Right lobe of liver (tissue), 6 donors: ENCODE measurements around the gene UBAP1L. TPM values are rescaled to one million over a fixed set of nuclear protein-coding genes. Genes with fewer than 3 reads are reported as not detected.

Source experiments
- ATAC-seq, 4 donors: fragments of 200-7000 bp; cut with Tn5 transposase; one replicate each; pipeline ENCODE4 v1.9.1; 2020; ENCODE audit warnings: mild to moderate bottlenecking in 4 of 4, moderate library complexity in 4 of 4
- DNase-seq, 3 donors: peaks; one replicate each; pipeline ENCODE4 v3.0.0-alpha.2; 2020
- H3K27ac ChIP-seq, 3 donors: fragments of 200-600 bp; one replicate each; pipeline ENCODE4 v1.8.0; 2022
- H3K27me3 ChIP-seq, 2 donors: fragments of 200-600 bp; one replicate each; pipeline ENCODE4 v1.8.0; 2022
- H3K36me3 ChIP-seq, 4 donors: fragments of 200-600 bp; sonication (generic) in 1 of 4; one replicate each; pipeline versions ENCODE4 v1.5.1 to v1.8.0; 2017 to 2022; ENCODE audit warnings: control low read depth in 1 of 4
- H3K4me1 ChIP-seq, 4 donors: fragments of 200-600 bp; sonication (generic) in 1 of 4; one replicate each; pipeline versions ENCODE4 v1.5.1 to v1.8.0; 2017 to 2022; ENCODE audit warnings: control low read depth in 1 of 4
- H3K4me3 ChIP-seq, 3 donors: fragments of 200-600 bp; one replicate each; pipeline ENCODE4 v1.8.0; 2022
- H3K9me3 ChIP-seq, 4 donors: fragments of 200-600 bp; sonication (generic) in 1 of 4; one replicate each; pipeline versions ENCODE4 v1.5.1 to v1.8.0; 2017 to 2022; ENCODE audit warnings: control low read depth in 1 of 4
- CTCF ChIP-seq, 4 donors: fragments of 200-600 bp in 3 of 4; fragments of 450-650 bp in 1 of 4; IDR thresholded peaks; one replicate each; pipeline versions ENCODE4 v1.5.1 to v1.8.0; 2016 to 2022; ENCODE audit warnings: antibody characterized with exemption in 4 of 4, mild to moderate bottlenecking in 2 of 4
- POLR2A ChIP-seq: fragments of 450-650 bp; IDR thresholded peaks from one replicate; pipeline ENCODE4 v1.6.1; 2017; ENCODE audit warnings: antibody characterized with exemption, mild to moderate bottlenecking
- WGBS: methylation state at CpG from one replicate; pipeline ENCODE4 v1.1.6; 2018; ENCODE audit warnings: low coverage, low lambda C conversion rate; ENCODE audit not compliant: insufficient coverage; ENCODE audit errors: missing lambda C conversion rate; 5-methylcytosine and 5-hydroxymethylcytosine counted together
- intact Hi-C, 2 donors: fragments of 100-400 bp; cut with DNase I; formaldehyde crosslinking; loops; one replicate each; pipeline versions ENCODE4 v1.11.2 to v1.14.1; 2022
- total RNA-seq, 6 experiments: library from RNA; depleted of rRNA in 2 of 6; stranded (reverse); fragments of >200 nt in 2 of 6; fragmentation: NEBNext Ultra II Directional in 3 of 6; extraction: Animal tissue kit (Norgen Biotek cat#: 25700) in 3 of 6; gene quantifications; one replicate each; pipeline versions ENCODE4 v1.1.0 to v1.2.4, GENCODE V29; 2016 to 2023
- donor health status: DM: no; HTN: yes; CAD: no.
- donor health status: DM: no; HTN: no; CAD: no.
- donor health status: DM: no; HTN: no; CAD: no.
- donor health status: DM: no; HTN: yes; CAD: no.
- donor health status: DM: no; HTN: yes; CAD: no.

Gene UBAP1L
- total RNA-seq, 6 experiments from 2014 or later, result 1.6 to 5.9 (median 3.0) TPM

GRCh38 chr15:65084500-65085206 lies 30.3 kb downstream of the UBAP1L start:
- Histone ChIP-seq H3K27ac (peak overlapping the region in 2 of 3 donors; percentile 7 to 99), H3K27me3 (no peaks in the 10 kb centered on the region), H3K36me3 (no peaks in the 10 kb centered on the region), H3K4me1 (peaks cover 0 to 59% (median 13%) of the 10 kb centered on the region in 4 donors), H3K9me3 (no peaks in the 10 kb centered on the region), H3K4me3 (no peak overlapping the region)
- DNase-seq (peak in 2 of 3 donors; percentile 64 to 80), ATAC-seq (peak; percentile 14 to 59 (median 27))
- intact Hi-C loops, result no loop called here
- WGBS, result 55% methylated on average over 4 of the region's 7 CpGs
- TF ChIP-seq POLR2A, result no peak
- no peak for TF ChIP-seq CTCF (IDR thresholded peaks at IDR 0.05)

GRCh38 chr15:65083262-65083701 lies 31.7 kb downstream of the UBAP1L start:
- no peaks in the 10 kb centered on the region for H3K36me3 ChIP-seq
- 79% methylated on average over 4 of the region's 7 CpGs for WGBS
- peaks cover 0 to 48% (median 5%) of the 10 kb centered on the region in 4 donors for H3K4me1 ChIP-seq
- no peaks in the 10 kb centered on the region for H3K27me3 ChIP-seq
- DNase-seq (no peak), ATAC-seq (no peak)
- TF ChIP-seq POLR2A, result no peak
- peak in 1 of 4 donors; percentile 5 for TF ChIP-seq CTCF (IDR thresholded peaks at IDR 0.05)
- H3K4me3 ChIP-seq, result no peak overlapping the region
- intact Hi-C loops, result no loop called here
- H3K27ac ChIP-seq, result no peak overlapping the region
- H3K9me3 ChIP-seq, result no peaks in the 10 kb centered on the region

- peaks cover 0 to 39% (median under 1%) of the 10 kb centered on the region in 4 donors for H3K4me1 ChIP-seq
- intact Hi-C loops, result no loop called here
- H3K36me3 ChIP-seq, result no peaks in the 10 kb centered on the region
- ATAC-seq (no peak), DNase-seq (no peak)
- TF ChIP-seq POLR2A (no peak), CTCF (IDR thresholded peaks at IDR 0.05) (no peak)
- no peaks in the 10 kb centered on the region for H3K27me3 ChIP-seq
- WGBS, result 40% methylated on average over 4 of the region's 7 CpGs
- H3K4me3 ChIP-seq, result no peak overlapping the region
- H3K27ac ChIP-seq, result no peak overlapping the region
- H3K9me3 ChIP-seq, result no peaks in the 10 kb centered on the region
These were observed 32.6 kb downstream of the UBAP1L start for GRCh38 chr15:65082303-65082953.

GRCh38 chr15:65081758-65082157 lies 33.2 kb downstream of the UBAP1L start:
- Histone ChIP-seq H3K27ac (no peak overlapping the region), H3K4me1 (peaks cover 0 to 33% (median 0%) of the 10 kb centered on the region in 4 donors), H3K27me3 (no peaks in the 10 kb centered on the region), H3K36me3 (no peaks in the 10 kb centered on the region), H3K9me3 (no peaks in the 10 kb centered on the region), H3K4me3 (no peak overlapping the region)
- TF ChIP-seq POLR2A, result no peak
- no peak for TF ChIP-seq CTCF (IDR thresholded peaks at IDR 0.05)
- intact Hi-C loops, result no loop called here
- DNase-seq (no peak), ATAC-seq (no peak)
- 79% methylated on average over 3 of the region's 5 CpGs for WGBS
